ENCODE measurements around the gene TRPM6. TPM values are rescaled to one million over a fixed set of nuclear protein-coding genes. Genes with fewer than 3 reads are reported as not detected.
A peak's percentile ranks its signal among the peaks of the same experiment; 100 is the strongest.

TRPM6 gene
- total RNA-seq, 1 experiment from 2014 or later = 0.57 TPM

DNA sequence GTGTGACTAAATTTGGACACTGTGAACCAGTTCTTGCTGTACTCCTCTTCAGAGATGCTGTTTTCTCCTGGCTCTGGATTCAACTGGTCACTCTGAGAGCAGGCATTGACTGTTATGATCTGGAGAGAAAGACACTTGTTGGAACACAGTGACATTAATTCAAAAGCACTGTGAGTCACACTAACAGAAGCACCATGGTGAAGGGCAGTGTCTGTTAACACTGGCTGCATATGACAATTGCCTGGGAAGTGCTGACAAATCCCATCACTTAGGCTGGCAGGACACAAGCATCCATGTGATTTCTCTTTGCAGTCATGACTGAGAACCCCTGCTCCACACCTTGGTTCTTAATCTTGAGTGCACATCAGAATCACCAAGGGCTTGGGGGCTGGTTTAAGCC lies 132.4 kb downstream of the TRPM6 start:
- Histone ChIP-seq H3K9ac (ENCODE audit: extremely low read depth, insufficient read length, low read length) (no peak overlapping the region), H3K14ac (ENCODE audit: insufficient read depth, low read length) (no peak overlapping the region), H3K79me1 (ENCODE audit: insufficient read depth, low read depth, low read length, poor library complexity, severe bottlenecking) (no peaks in the 10 kb centered on the region), H3K79me2 (ENCODE audit: insufficient read depth, low read length) (no peaks in the 10 kb centered on the region), H3K4ac (ENCODE audit: low read depth, low read length) (no peak overlapping the region), H4K8ac (replicated peaks; ENCODE audit: insufficient read length, low read depth, low read length) (peak overlapping the region; percentile 77), H3K27me3 (ENCODE audit: insufficient read depth, low read length) (no peaks in the 10 kb centered on the region), H3K23me2 (ENCODE audit: insufficient read length, low read depth, low read length, poor library complexity, severe bottlenecking) (no peaks in the 10 kb centered on the region), H2BK120ac (ENCODE audit: low read depth, low read length, poor library complexity, severe bottlenecking) (no peak overlapping the region), H2BK20ac (ENCODE audit: low read depth, low read length, poor library complexity, severe bottlenecking) (no peak overlapping the region), H2AK5ac (ENCODE audit: insufficient read length, low read length) (no peak overlapping the region), H4K20me1 (ENCODE audit: control insufficient read depth, insufficient read depth, insufficient read length) (no peaks in the 10 kb centered on the region), H3K4me1 (ENCODE audit: insufficient read depth, low read length) (no peaks in the 10 kb centered on the region), H3K18ac (ENCODE audit: insufficient read length, low read depth, low read length) (no peak overlapping the region), H4K91ac (ENCODE audit: insufficient read length, low read depth, low read length) (no peak overlapping the region), H3T11ph (ENCODE audit: low read length) (no peak overlapping the region), H2BK12ac (ENCODE audit: insufficient read length, low read depth, low read length) (no peak overlapping the region), H3K27ac (ENCODE audit: insufficient read length, low read depth, low read length) (no peak overlapping the region), H3K56ac (ENCODE audit: insufficient read length, low read depth, low read length) (no peak overlapping the region), H2BK15ac (ENCODE audit: low read depth, low read length) (no peak overlapping the region), H3K23ac (ENCODE audit: insufficient read length, low read depth, low read length) (no peak overlapping the region), H2BK5ac (ENCODE audit: insufficient read length, low read length) (no peak overlapping the region), H4K5ac (ENCODE audit: insufficient read length, low read depth, low read length) (no peak overlapping the region), H3K4me2 (ENCODE audit: insufficient read depth, insufficient read length, low read length) (no peak overlapping the region), H3K9me3 (ENCODE audit: control insufficient read depth, low read depth, low read length) (no peaks in the 10 kb centered on the region), H2AFZ (ENCODE audit: low read length) (no peak overlapping the region)
- no peak overlapping the region for H3K27ac Mint-ChIP-seq
- TF ChIP-seq, protein P1, sequence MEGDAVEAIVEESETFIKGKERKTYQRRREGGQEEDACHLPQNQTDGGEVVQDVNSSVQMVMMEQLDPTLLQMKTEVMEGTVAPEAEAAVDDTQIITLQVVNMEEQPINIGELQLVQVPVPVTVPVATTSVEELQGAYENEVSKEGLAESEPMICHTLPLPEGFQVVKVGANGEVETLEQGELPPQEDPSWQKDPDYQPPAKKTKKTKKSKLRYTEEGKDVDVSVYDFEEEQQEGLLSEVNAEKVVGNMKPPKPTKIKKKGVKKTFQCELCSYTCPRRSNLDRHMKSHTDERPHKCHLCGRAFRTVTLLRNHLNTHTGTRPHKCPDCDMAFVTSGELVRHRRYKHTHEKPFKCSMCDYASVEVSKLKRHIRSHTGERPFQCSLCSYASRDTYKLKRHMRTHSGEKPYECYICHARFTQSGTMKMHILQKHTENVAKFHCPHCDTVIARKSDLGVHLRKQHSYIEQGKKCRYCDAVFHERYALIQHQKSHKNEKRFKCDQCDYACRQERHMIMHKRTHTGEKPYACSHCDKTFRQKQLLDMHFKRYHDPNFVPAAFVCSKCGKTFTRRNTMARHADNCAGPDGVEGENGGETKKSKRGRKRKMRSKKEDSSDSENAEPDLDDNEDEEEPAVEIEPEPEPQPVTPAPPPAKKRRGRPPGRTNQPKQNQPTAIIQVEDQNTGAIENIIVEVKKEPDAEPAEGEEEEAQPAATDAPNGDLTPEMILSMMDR (conservative IDR thresholded peaks at IDR 0.05) = no peak
- H3K4me3 Mint-ChIP-seq = no peak overlapping the region
- no peaks in the 10 kb centered on the region for H3K27me3 Mint-ChIP-seq (ENCODE audit: low read depth)
- DNase-seq = no peak
- H3K9me3 Mint-ChIP-seq = no peaks in the 10 kb centered on the region
- no peaks in the 10 kb centered on the region for H3K36me3 Mint-ChIP-seq (ENCODE audit: insufficient read depth in 1 of 3, low read depth in 3 of 3)
- H3K4me1 Mint-ChIP-seq = no peaks in the 10 kb centered on the region

All from H9 (cell line).